Stomach (tissue), 9 donors: ENCODE data around the gene PABPN1. TPM values are rescaled to one million over a fixed set of nuclear protein-coding genes. Genes with fewer than 3 reads are reported as not detected.

ENCODE experiments used
- DNase-seq, 2 donors: peaks; one replicate each; pipeline versions ENCODE4 v3.0.0 to v3.0.0-alpha.2; 2013 to 2019
- H3K27ac ChIP-seq, 5 donors: fragments of 200-600 bp in 4 of 5; sonication (generic) in 4 of 5; one replicate each; pipeline ENCODE4 v1.5.1; 2013 to 2019; ENCODE audit warnings: mild to moderate bottlenecking in 1 of 5, moderate library complexity in 1 of 5
- H3K27me3 ChIP-seq, 3 donors: fragments of 200-600 bp; sonication (generic); one replicate each; pipeline ENCODE4 v1.5.1; 2017 to 2019; ENCODE audit warnings: mixed run types in 1 of 3
- H3K36me3 ChIP-seq, 4 donors: fragments of 200-600 bp; sonication (generic); 1 replicate in 3 of 4; 2 replicates in 1 of 4; pipeline ENCODE4 v1.5.1; 2016 to 2019
- H3K4me1 ChIP-seq, 4 donors: fragments of 200-600 bp; sonication (generic); one replicate each; pipeline ENCODE4 v1.5.1; 2016 to 2019
- H3K4me3 ChIP-seq, 4 donors: fragments of 200-600 bp; sonication (generic) in 3 of 4; one replicate each; pipeline ENCODE4 v1.5.1; 2016 to 2019; ENCODE audit warnings: mild to moderate bottlenecking in 1 of 4
- H3K9me3 ChIP-seq, 4 donors: fragments of 200-600 bp; sonication (generic); one replicate each; pipeline ENCODE4 v1.5.1; 2016 to 2019
- CTCF ChIP-seq, 7 experiments: fragments of 450-650 bp in 4 of 7; fragments of 200-600 bp in 3 of 7; sonication (generic) in 3 of 7; IDR thresholded peaks; one replicate each; pipeline ENCODE4 v1.5.1; 2016 to 2019; ENCODE audit warnings: antibody characterized with exemption in 7 of 7, control low read depth in 2 of 7, mild to moderate bottlenecking in 1 of 7
- EP300 ChIP-seq: sonication (generic); formaldehyde crosslinking; IDR thresholded peaks from one replicate; pipeline ENCODE4 v1.6.1; 2017; ENCODE audit warnings: antibody characterized with exemption
- POLR2A ChIP-seq, 4 donors: fragments of 450-650 bp; IDR thresholded peaks; one replicate each; pipeline ENCODE4 v1.6.1; 2016; ENCODE audit warnings: antibody characterized with exemption in 4 of 4, control low read depth in 2 of 4, mild to moderate bottlenecking in 1 of 4, moderate library complexity in 1 of 4
- POLR2AphosphoS5 ChIP-seq, 3 donors: sonication (generic); formaldehyde crosslinking; IDR thresholded peaks; one replicate each; pipeline ENCODE4 v1.6.1; 2016; ENCODE audit warnings: antibody characterized with exemption in 3 of 3
- WGBS, 5 donors: extraction: QIAGEN DNeasy Blood & Tissue Kit in 3 of 5; methylation state at CpG; one replicate each; pipeline versions ENCODE4 v1.1.5 to v1.1.7; 2013 to 2018; 5-methylcytosine and 5-hydroxymethylcytosine counted together
- intact Hi-C: fragments of 100-400 bp; cut with DNase I; formaldehyde crosslinking; loops from one replicate; pipeline ENCODE4 v1.15.1; 2023; ENCODE audit warnings: low total_unique reads
- polyA plus RNA-seq, 3 donors: library from polyadenylated mRNA; stranded (reverse); fragments of 200-250 nt; gene quantifications; one replicate each; pipeline ENCODE4 v1.2.3, GENCODE V29; 2013
- total RNA-seq, 5 donors: library from RNA; depleted of rRNA; stranded (reverse); fragments of >200 nt; gene quantifications; one replicate each; pipeline versions ENCODE4 v1.1.0 to v1.2.3, GENCODE V29; 2014 to 2016
- donor health status: healthy with polysubstance abuse.
- donor health status: Bipolar disorder and iron deficiency.
- donor health status: healthy.

Gene PABPN1
- total and polyA plus RNA-seq, 8 donors = 24.5 to 190 (median 130) TPM

DNA sequence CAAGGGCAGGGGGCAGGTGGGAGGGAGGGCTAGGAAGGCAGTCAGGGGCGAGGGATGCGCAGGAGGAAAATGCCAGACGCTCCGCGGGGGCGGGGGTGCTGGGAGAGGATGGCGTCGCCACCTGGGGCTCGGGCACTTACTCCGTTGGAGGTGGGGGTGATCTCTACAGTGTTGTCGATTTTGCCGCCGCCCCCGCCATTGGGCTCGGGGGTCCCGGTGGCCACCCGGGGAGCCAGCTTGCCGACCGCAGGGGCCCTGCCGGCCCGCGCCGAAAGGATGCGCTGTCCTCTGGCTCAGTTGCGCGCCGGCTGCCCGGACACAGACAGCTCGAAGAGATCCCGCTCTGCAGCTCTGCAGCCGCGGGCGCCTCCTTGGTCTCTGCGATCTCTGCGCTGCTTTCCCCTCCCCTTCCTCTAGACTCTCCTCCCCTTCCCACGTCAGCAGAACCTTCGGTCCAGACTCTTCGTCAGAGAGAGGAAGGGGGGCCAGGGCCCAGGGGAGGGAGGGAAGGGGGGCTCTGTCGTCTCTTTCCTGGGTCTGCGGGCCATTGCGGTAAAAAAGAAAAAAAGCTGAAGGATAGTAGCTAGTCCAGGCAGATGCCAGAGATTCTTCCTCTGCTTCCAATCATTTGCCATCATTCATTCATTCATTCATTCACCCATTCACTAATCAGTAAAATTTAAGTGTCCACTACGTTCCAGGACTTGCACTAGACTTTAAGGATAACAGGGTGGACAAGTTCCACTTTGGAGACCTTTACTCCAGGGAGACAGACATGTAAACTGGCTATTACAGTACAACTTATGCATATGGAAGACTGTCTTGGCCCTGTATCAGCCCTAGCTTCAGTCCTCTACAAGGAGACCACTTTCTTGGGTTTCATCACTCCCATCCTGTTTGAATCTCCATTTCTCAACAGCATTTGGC lies 31.5 kb downstream of the PABPN1 start, which contains the start of gene SLC22A17:
TSS of gene SLC22A17 (minus strand) at position 382 of the 927 bp plus-strand sequence.
- peak; percentile 65 to 95 for DNase-seq
- intact Hi-C loops = no loop called here
- H3K9me3 ChIP-seq = no peaks in the 10 kb centered on the region
- peak within 1 kb of the TSS; percentile 47 to 71 (median 58) for H3K4me3 ChIP-seq
- TF ChIP-seq POLR2AphosphoS5 (IDR thresholded peaks at IDR 0.05) (peak; percentile 68 to 86 (median 74)), POLR2A (IDR thresholded peaks at IDR 0.05) (peak in 1 of 4 donors; percentile 42), EP300 (no peak), CTCF (IDR thresholded peaks at IDR 0.05) (no peak)
- peaks cover 0 to 17% (median 8%) of the 10 kb centered on the region in 4 donors for H3K36me3 ChIP-seq
- H3K4me1 ChIP-seq = peaks cover 9 to 21% (median 18%) of the 10 kb centered on the region in 4 donors
- H3K27ac ChIP-seq = peak within 1 kb of the TSS; percentile 11 to 72 (median 29)
- peaks cover 0 to 29% (median 21%) of the 10 kb centered on the region in 3 donors for H3K27me3 ChIP-seq
- WGBS, 5 donors = 1 to 3% (median 2%) methylated on average over 39 to 42 of the region's 42 CpGs

- Histone ChIP-seq H3K9me3 (no peaks in the 10 kb centered on the region), H3K4me1 (peaks cover 9 to 23% (median 18%) of the 10 kb centered on the region in 4 donors), H3K27me3 (peaks cover 0 to 29% (median 21%) of the 10 kb centered on the region in 3 donors), H3K36me3 (peaks cover 0 to 21% (median 8%) of the 10 kb centered on the region in 4 donors), H3K27ac (peak overlapping the region in 2 of 5 donors; percentile 11 to 72), H3K4me3 (no peak overlapping the region)
- no peak for TF ChIP-seq POLR2AphosphoS5 (IDR thresholded peaks at IDR 0.05)
- TF ChIP-seq CTCF (IDR thresholded peaks at IDR 0.05) = no peak
- no peak for TF ChIP-seq EP300
- TF ChIP-seq POLR2A (IDR thresholded peaks at IDR 0.05) = no peak
- intact Hi-C loops = no loop called here
- WGBS, 5 donors = 58 to 79% (median 74%) methylated on average over 5 of the region's 5 CpGs
- no peak for DNase-seq
These were observed 32.1 kb downstream of the PABPN1 start for GRCh38 chr14:23353433-23353780.

GRCh38 chr14:23354990-23355389 lies 33.7 kb downstream of the PABPN1 start:
- intact Hi-C loops = no loop called here
- TF ChIP-seq POLR2A (IDR thresholded peaks at IDR 0.05) = no peak
- DNase-seq = no peak
- no peak overlapping the region for H3K4me3 ChIP-seq
- no peaks in the 10 kb centered on the region for H3K9me3 ChIP-seq
- H3K4me1 ChIP-seq = peaks cover 9 to 29% (median 19%) of the 10 kb centered on the region in 4 donors
- no peak overlapping the region for H3K27ac ChIP-seq
- peaks cover 0 to 35% (median 12%) of the 10 kb centered on the region in 4 donors for H3K36me3 ChIP-seq
- peaks cover 0 to 29% (median 21%) of the 10 kb centered on the region in 3 donors for H3K27me3 ChIP-seq
- WGBS, 5 donors = 76 to 85% (median 83%) methylated on average over 6 of the region's 6 CpGs

- intact Hi-C loops = no loop called here
- 86 to 91% (median 89%) methylated on average over 6 of the region's 6 CpGs for WGBS, 5 donors
- no peak for DNase-seq
These were observed 34.7 kb downstream of the PABPN1 start for GRCh38 chr14:23355871-23356435.

More at GRCh38 chr14:23355871-23356435, 34.7 kb downstream of the PABPN1 start:
- H3K4me1 ChIP-seq = peaks cover 9 to 37% (median 23%) of the 10 kb centered on the region in 4 donors
- no peak overlapping the region for H3K4me3 ChIP-seq
- H3K9me3 ChIP-seq = no peaks in the 10 kb centered on the region
- H3K27ac ChIP-seq = no peak overlapping the region
- H3K36me3 ChIP-seq = peaks cover 0 to 40% (median 14%) of the 10 kb centered on the region in 4 donors
- H3K27me3 ChIP-seq = peaks cover 0 to 29% (median 21%) of the 10 kb centered on the region in 3 donors
- TF ChIP-seq POLR2A (IDR thresholded peaks at IDR 0.05) (no peak), EP300 (no peak), CTCF (IDR thresholded peaks at IDR 0.05) (no peak), POLR2AphosphoS5 (IDR thresholded peaks at IDR 0.05) (no peak)
